ENCODE data around the gene CAMK1D. TPM values are rescaled to one million over a fixed set of nuclear protein-coding genes. Genes with fewer than 3 reads are reported as not detected.

CAMK1D gene
- total RNA-seq, 1 donor from 2014 or later: 12.8 TPM

DNA sequence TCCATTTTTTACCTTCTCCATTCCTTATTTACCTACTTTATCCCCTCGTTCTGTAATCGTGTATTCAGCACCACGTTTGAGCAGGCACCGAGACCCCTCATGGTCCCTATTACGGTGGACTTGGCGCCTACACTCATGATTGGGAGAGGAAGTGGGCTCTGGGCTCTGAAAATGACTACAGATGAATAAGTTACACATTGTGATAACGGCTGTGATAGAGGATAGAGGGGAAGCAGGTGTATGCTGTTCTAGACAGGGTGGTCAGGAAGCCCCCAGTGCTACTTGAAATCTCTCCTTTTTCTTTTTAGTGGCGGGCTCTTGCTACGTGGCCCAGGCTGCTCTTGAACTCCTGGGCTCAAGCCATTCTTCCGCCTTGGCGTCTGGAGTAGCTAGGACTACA, 59.8 kb downstream of the CAMK1D start:
- Histone ChIP-seq H3K9me3 (no peaks in the 10 kb centered on the region), H3K27ac (no peak overlapping the region), H3K36me3 (no peaks in the 10 kb centered on the region), H3K4me1 (peaks cover 6% of the 10 kb centered on the region), H3K4me3 (no peak overlapping the region), H3K27me3 (no peaks in the 10 kb centered on the region)
- no peak for DNase-seq (ENCODE audit: extremely low spot score in 2 of 2)
- TF ChIP-seq POLR2AphosphoS5 (IDR thresholded peaks at IDR 0.05; ENCODE audit: insufficient read depth in 1 of 2, low read depth in 1 of 2) (no peak), POLR2A (IDR thresholded peaks at IDR 0.05) (no peak)
- TF ChIP-seq, protein P1, sequence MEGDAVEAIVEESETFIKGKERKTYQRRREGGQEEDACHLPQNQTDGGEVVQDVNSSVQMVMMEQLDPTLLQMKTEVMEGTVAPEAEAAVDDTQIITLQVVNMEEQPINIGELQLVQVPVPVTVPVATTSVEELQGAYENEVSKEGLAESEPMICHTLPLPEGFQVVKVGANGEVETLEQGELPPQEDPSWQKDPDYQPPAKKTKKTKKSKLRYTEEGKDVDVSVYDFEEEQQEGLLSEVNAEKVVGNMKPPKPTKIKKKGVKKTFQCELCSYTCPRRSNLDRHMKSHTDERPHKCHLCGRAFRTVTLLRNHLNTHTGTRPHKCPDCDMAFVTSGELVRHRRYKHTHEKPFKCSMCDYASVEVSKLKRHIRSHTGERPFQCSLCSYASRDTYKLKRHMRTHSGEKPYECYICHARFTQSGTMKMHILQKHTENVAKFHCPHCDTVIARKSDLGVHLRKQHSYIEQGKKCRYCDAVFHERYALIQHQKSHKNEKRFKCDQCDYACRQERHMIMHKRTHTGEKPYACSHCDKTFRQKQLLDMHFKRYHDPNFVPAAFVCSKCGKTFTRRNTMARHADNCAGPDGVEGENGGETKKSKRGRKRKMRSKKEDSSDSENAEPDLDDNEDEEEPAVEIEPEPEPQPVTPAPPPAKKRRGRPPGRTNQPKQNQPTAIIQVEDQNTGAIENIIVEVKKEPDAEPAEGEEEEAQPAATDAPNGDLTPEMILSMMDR (IDR thresholded peaks at IDR 0.05): no peak
- intact Hi-C loops (cut with DNase I): no loop called here

DNA sequence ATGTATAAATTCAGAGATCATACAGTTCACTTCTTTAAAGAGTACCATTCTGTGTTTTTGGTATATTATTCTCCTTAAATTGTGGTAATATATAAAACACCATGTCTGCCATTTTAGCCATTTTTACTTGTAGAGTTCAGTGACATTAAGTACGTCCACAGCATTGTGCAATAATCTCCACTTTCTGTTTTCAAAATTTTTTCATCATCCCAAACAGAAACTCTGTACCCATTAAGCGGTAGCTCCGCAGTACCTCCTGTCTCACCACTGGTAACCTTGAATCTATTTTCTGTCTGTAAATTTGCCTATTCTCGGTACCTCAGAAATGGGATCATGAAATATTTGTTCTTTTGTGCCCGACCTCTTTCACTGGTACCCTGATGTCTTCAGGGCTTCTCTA, 60.3 kb downstream of the CAMK1D start:
- Histone ChIP-seq H3K36me3 (no peaks in the 10 kb centered on the region), H3K4me3 (no peak overlapping the region), H3K27ac (no peak overlapping the region), H3K27me3 (no peaks in the 10 kb centered on the region), H3K9me3 (no peaks in the 10 kb centered on the region), H3K4me1 (peaks cover 11% of the 10 kb centered on the region)
- TF ChIP-seq POLR2A (IDR thresholded peaks at IDR 0.05) (no peak), POLR2AphosphoS5 (IDR thresholded peaks at IDR 0.05; ENCODE audit: insufficient read depth in 1 of 2, low read depth in 1 of 2) (no peak)
- TF ChIP-seq, protein P1 (IDR thresholded peaks at IDR 0.05): no peak
- intact Hi-C loops (cut with DNase I): no loop called here
- DNase-seq (ENCODE audit: extremely low spot score in 2 of 2): no peak

DNA sequence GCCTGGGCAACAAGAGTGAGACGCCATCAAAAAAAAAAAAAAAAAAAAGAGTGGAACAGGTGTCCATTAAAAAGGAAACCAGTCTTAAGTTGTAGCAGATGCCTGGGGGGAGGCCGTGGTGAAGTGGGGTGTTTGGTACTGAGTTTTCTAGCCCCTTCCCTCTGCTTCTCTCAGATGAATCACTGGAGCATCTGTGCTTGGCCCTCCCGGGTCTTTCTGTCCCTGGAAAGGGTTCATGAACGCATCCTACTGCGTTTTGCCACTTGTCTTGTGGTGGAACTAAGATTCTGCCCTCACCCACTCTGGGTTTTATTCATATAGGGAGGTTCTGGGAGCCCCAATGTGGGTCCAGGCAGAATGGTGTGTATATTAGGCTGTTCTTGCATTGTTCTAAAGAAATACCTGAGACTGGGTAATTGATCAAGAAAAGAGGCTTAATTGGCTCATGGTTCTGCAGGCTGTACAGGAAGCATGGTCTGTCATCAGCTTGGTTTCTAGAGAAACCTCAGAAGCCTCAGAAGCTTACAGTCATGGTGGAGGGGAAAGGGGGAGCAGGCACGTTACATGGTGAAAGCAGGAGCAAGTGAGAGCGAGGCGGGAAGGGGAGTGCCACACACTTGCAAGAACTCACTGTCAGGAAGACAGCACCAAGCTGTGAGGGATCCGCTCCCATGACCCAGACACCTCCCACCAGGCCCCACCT, 63.5 kb downstream of the CAMK1D start:
- H3K4me3 ChIP-seq: no peak overlapping the region
- no peak overlapping the region for H3K27ac ChIP-seq
- intact Hi-C loops (cut with DNase I): no loop called here
- no peaks in the 10 kb centered on the region for H3K27me3 ChIP-seq
- TF ChIP-seq POLR2AphosphoS5 (IDR thresholded peaks at IDR 0.05; ENCODE audit: insufficient read depth in 1 of 2, low read depth in 1 of 2) (no peak), POLR2A (IDR thresholded peaks at IDR 0.05) (no peak)
- TF ChIP-seq, protein P1 (IDR thresholded peaks at IDR 0.05): no peak
- no peaks in the 10 kb centered on the region for H3K36me3 ChIP-seq
- H3K9me3 ChIP-seq: no peaks in the 10 kb centered on the region
- DNase-seq (ENCODE audit: extremely low spot score in 2 of 2): no peak
- peaks cover 38% of the 10 kb centered on the region for H3K4me1 ChIP-seq

DNA sequence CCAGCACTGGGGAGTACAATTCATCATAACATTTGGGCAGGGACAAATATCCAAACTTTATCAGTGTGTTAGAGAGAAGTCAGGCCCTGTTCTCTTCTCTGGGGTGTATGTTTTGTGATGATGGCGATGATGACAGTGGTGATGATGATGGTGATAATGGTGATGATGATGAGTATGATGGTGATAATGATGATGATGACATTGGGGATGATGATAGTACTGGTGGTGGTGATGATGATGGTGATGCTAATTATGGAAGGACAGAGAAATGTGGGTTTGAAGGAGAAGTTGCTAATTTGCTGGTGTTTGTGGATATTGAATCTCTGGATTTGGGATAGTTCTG, 64.0 kb downstream of the CAMK1D start:
- TF ChIP-seq, protein P1 (IDR thresholded peaks at IDR 0.05): no peak
- TF ChIP-seq POLR2A (IDR thresholded peaks at IDR 0.05): no peak
- TF ChIP-seq POLR2AphosphoS5 (IDR thresholded peaks at IDR 0.05; ENCODE audit: insufficient read depth in 1 of 2, low read depth in 1 of 2): no peak

DNA sequence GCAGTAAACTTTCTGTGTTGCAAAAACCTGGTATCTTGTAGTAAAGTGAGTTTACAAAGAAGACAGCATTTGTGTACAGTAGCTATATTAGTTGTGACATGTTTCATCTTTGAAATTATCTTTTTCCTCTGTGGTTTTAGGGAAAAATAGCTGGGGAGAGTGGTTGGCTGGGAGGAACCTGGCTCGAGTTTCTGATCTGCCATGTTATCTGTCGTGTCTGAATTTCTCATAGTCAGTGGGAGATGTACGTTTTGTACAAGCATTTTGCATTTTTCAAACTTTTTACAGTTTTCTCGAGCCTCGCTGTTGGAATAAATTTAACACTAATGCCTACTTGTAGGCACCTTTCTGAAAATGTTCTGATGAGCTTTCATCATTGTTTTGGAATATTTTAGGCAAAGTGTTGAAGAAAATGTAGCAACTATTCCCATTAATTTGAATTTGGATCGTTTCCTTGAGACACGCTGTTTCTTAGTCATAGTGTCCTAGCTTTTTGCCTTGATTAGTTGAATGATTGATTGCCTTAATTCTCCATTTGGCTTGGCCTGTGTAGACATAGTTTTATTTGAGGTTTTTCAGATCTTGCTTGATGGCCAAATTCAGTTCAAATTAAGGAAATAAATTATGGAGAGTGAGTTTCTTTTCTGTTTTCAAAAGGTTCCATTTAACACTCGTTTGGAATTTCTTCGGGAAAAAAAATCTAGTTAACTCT, 65.1 kb downstream of the CAMK1D start:
- intact Hi-C loops (cut with DNase I): no loop called here

More for the DNA sequence above, 64.0 kb downstream of the CAMK1D start:
- Histone ChIP-seq H3K27me3 (no peaks in the 10 kb centered on the region), H3K9me3 (no peaks in the 10 kb centered on the region), H3K4me3 (no peak overlapping the region), H3K4me1 (peaks cover 43% of the 10 kb centered on the region), H3K27ac (no peak overlapping the region), H3K36me3 (no peaks in the 10 kb centered on the region)
- DNase-seq (ENCODE audit: extremely low spot score in 2 of 2): no peak
- intact Hi-C loops (cut with DNase I): no loop called here

More for the DNA sequence above, 65.1 kb downstream of the CAMK1D start:
- Histone ChIP-seq H3K4me1 (peaks cover 45% of the 10 kb centered on the region), H3K27me3 (no peaks in the 10 kb centered on the region), H3K27ac (peak overlapping the region; percentile 36), H3K36me3 (no peaks in the 10 kb centered on the region), H3K4me3 (no peak overlapping the region), H3K9me3 (no peaks in the 10 kb centered on the region)
- peak in 1 of 2 donors; percentile 35 for TF ChIP-seq POLR2AphosphoS5 (IDR thresholded peaks at IDR 0.05; ENCODE audit: insufficient read depth in 1 of 2, low read depth in 1 of 2)
- TF ChIP-seq, protein P1 (IDR thresholded peaks at IDR 0.05): no peak
- no peak for TF ChIP-seq POLR2A (IDR thresholded peaks at IDR 0.05)
- no peak for DNase-seq (ENCODE audit: extremely low spot score in 2 of 2)
